Brain microvascular endothelial cell (primary cell): ENCODE data around the gene UNC5B.

Experiments used
- DNase-seq: peaks from one replicate; pipeline ENCODE4 v3.0.0-alpha.2; 2020
- H3K27ac ChIP-seq: fragments of 250-450 bp; sonication (Bioruptor Pico); 2 replicates; pipeline ENCODE4 v1.5.1; 2020; ENCODE audit warnings: mild to moderate bottlenecking, moderate library complexity
- H3K27me3 ChIP-seq: fragments of 250-450 bp; sonication (Bioruptor Pico); replicated peaks from 2 replicates; pipeline ENCODE4 v1.5.1; 2020; ENCODE audit warnings: mild to moderate bottlenecking
- H3K36me3 ChIP-seq: fragments of 250-450 bp; sonication (Bioruptor Pico); replicated peaks from 2 replicates; pipeline ENCODE4 v1.5.1; 2020; ENCODE audit warnings: mild to moderate bottlenecking
- H3K4me3 ChIP-seq: 2 replicates; pipeline ENCODE4 v1.5.1; 2011; ENCODE audit warnings: low read depth, mild to moderate bottlenecking, control low read depth, low read length, moderate library complexity
- in situ Hi-C: cut with HindIII; loops from 2 replicates; pipeline ENCODE4 v1.10.0; 2017; ENCODE audit warnings: low sequenced_read_pairs, low pct_ligation_motif_present
- TF ChIP-seq, protein P1 (sequence below): IDR thresholded peaks from 2 replicates; pipeline ENCODE4 v1.5.1; 2011; ENCODE audit warnings: low read depth, mild to moderate bottlenecking, moderate library complexity, low read length, control low read depth, inconsistent platforms; ENCODE audit errors: missing control alignments

Gene UNC5B

DNA sequence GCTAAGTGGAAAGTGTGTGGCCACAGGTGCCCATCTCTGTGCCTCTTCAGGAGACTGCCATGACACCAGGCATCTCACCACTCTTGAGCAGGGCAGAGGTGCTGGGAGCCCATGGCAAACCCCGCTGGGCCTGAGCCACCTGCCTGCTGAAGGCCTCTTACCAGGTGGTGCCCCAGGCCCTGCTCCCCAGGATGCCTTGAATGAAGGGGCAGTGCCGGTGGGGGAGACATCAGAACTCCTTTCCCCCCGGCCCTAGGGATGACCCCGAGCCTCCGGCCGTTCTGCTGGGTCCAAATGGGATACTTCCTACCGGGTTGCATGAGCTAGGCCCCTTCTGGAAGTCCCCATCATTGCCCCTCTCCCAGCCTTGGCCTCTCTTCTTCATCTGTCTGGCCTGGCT lies 37.6 kb downstream of the UNC5B start:
- TF ChIP-seq, protein P1, sequence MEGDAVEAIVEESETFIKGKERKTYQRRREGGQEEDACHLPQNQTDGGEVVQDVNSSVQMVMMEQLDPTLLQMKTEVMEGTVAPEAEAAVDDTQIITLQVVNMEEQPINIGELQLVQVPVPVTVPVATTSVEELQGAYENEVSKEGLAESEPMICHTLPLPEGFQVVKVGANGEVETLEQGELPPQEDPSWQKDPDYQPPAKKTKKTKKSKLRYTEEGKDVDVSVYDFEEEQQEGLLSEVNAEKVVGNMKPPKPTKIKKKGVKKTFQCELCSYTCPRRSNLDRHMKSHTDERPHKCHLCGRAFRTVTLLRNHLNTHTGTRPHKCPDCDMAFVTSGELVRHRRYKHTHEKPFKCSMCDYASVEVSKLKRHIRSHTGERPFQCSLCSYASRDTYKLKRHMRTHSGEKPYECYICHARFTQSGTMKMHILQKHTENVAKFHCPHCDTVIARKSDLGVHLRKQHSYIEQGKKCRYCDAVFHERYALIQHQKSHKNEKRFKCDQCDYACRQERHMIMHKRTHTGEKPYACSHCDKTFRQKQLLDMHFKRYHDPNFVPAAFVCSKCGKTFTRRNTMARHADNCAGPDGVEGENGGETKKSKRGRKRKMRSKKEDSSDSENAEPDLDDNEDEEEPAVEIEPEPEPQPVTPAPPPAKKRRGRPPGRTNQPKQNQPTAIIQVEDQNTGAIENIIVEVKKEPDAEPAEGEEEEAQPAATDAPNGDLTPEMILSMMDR, result no peak
- in situ Hi-C loops, result no loop called here
- H3K36me3 ChIP-seq, result no peaks in the 10 kb centered on the region
- H3K4me3 ChIP-seq, result no peak overlapping the region
- no peak overlapping the region for H3K27ac ChIP-seq
- DNase-seq, result no peak
- H3K27me3 ChIP-seq, result no peaks in the 10 kb centered on the region

- Histone ChIP-seq H3K27ac (no peak overlapping the region), H3K27me3 (no peaks in the 10 kb centered on the region), H3K36me3 (no peaks in the 10 kb centered on the region), H3K4me3 (no peak overlapping the region)
- TF ChIP-seq, protein P1, result no peak
- DNase-seq, result no peak
- in situ Hi-C loops, result no loop called here
Measured at GRCh38 chr10:71250405-71250804, 38.0 kb downstream of the UNC5B start.

GRCh38 chr10:71250842-71251241 lies 38.5 kb downstream of the UNC5B start:
- in situ Hi-C loops, result no loop called here

DNA sequence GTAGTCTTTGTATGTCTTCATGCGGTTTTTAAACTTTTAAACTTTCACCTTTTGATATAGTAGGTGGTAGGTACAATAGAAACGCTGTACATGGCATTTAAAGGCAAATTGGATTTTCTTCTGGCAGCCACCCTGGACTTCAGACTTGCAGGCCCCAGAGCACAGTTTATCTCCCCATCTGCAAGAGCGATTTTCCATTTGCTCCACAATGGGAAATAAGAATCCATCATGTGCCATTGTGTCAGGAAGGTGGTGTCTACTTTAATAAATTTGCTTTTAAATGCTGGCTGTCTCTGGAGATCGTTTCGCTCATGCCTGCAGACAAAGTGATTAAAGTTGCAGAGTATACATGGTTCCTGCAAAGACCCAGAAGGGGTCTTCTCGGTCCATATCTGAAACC lies 38.9 kb downstream of the UNC5B start:
- no peak overlapping the region for H3K27ac ChIP-seq
- TF ChIP-seq, protein P1, result no peak
- H3K36me3 ChIP-seq, result no peaks in the 10 kb centered on the region
- H3K27me3 ChIP-seq, result no peaks in the 10 kb centered on the region
- H3K4me3 ChIP-seq, result no peak overlapping the region
- in situ Hi-C loops, result no loop called here
- no peak for DNase-seq

More at GRCh38 chr10:71250842-71251241, 38.5 kb downstream of the UNC5B start:
- DNase-seq, result no peak
- Histone ChIP-seq H3K4me3 (no peak overlapping the region), H3K27ac (no peak overlapping the region), H3K27me3 (no peaks in the 10 kb centered on the region), H3K36me3 (no peaks in the 10 kb centered on the region)
- TF ChIP-seq, protein P1, result no peak

- no peaks in the 10 kb centered on the region for H3K36me3 ChIP-seq
- no peaks in the 10 kb centered on the region for H3K27me3 ChIP-seq
- in situ Hi-C loops, result no loop called here
- no peak overlapping the region for H3K4me3 ChIP-seq
- TF ChIP-seq, protein P1, result no peak
- no peak for DNase-seq
- no peak overlapping the region for H3K27ac ChIP-seq
Measured at GRCh38 chr10:71252220-71252619, 39.9 kb downstream of the UNC5B start.

DNA sequence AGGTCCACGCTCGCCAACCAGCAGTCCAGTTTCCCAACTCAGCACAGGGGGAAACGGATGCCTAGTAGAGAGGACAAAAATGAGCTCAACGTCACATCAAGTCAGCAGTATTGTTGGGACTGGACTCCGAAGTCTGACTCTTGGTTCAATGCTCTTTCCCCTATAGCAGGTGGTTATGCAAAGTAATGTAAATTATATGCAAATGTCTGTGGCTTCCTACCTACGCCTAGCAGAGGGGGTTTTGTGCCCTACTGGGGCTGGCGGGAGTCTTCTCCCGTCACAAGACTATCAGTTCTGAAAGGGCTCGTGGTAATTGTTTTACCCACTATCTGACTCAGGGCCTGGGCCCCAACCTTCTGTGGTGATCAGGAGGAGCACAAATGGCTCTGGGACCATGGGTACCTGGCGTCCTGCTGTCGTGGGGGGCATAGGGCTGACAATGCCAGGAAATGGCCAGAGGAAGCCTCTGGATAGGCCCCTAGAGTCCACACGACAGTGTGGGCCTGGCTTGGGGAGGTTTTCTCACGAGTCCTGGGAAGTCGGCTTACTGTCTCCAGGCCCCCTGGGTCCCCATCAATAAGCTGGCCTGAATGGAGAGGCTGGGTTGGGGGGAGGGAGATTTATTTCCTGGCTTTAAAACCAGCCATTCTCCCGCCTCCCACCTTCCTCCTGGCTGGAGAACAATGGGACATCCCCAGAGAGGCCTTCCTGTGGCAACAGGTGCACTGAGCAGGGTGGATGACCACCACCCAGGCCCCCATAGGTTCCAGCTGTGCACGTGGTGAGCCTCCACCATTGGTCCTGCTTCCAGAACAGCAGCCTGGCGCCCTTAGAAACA lies 41.8 kb downstream of the UNC5B start:
- in situ Hi-C loops, result no loop called here

More for the DNA sequence above, 41.8 kb downstream of the UNC5B start:
- Histone ChIP-seq H3K36me3 (no peaks in the 10 kb centered on the region), H3K27me3 (no peaks in the 10 kb centered on the region), H3K4me3 (no peak overlapping the region), H3K27ac (no peak overlapping the region)
- TF ChIP-seq, protein P1, result no peak
- DNase-seq, result no peak
